COLO829 (cell line): Measurements from ENCODE around the gene GPR78.

Experiments used
- DNase-seq: peaks from one replicate; pipeline ENCODE4 v3.0.0; 2012; ENCODE audit warnings: low spot score

Gene GPR78, protein sequence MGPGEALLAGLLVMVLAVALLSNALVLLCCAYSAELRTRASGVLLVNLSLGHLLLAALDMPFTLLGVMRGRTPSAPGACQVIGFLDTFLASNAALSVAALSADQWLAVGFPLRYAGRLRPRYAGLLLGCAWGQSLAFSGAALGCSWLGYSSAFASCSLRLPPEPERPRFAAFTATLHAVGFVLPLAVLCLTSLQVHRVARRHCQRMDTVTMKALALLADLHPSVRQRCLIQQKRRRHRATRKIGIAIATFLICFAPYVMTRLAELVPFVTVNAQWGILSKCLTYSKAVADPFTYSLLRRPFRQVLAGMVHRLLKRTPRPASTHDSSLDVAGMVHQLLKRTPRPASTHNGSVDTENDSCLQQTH

GRCh38 chr4:8580321-8581093, at the start of gene GPR78:
GPR78 (plus strand) TSS chr4:8580392; CDS start chr4:8580983, 591 bp downstream.
- no peak for DNase-seq

DNA sequence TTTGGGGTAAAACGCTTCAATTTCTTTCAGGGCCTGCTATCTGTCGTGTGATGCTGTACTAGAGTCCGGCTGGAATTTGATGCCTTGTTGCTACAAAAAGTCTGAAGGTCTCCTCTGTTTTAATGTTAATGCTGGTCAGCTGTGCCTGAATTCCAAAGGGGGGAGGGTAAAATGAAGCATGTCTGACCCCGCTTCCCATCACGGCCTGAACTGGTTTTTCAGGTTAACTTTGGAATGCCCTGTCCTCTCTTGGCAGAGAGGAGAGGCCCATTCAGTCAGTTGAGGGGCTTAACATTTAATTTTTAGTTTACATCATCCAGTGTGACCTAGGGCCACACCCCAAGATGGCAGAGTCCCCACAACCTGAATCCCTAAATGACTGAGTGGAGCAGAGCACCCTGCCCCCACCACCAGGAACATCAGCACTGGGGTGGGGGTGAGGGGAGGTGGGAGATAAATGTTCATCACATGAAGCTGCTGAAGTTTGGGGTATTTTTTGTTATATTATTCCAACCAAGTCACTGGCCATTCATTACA, 47.9 kb upstream of the GPR78 start:
- DNase-seq: no peak

DNA sequence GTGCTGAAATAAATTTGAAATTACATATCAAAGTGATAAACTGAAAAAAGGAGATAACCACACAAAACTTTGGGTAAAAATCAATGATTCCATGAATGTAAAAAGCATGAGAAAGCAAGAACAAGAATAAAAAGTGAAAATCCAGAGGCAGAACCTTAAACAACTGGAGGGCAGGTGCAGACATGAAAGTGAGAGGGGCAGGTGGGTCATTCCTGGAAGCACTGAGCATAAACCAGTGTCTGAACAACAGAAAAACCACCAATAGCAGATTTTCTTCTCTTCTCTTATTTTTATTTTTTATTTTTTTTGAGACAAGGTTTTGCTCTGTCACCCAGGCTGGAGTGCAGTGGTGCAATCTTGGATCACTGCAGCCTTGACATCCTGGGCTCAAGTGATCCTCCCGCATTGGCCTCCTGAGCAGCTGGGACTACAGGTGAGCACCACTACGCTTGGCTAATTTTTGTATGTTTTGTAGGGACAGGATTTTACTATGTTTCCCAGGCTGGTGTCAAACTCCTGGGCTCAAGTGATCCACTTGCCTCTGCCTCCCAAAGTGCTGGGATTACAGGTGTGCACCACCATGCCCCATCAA, 46.8 kb upstream of the GPR78 start:
- DNase-seq: no peak

GRCh38 chr4:8534129-8534528, 46.1 kb upstream of the GPR78 start:
- no peak for DNase-seq

DNA sequence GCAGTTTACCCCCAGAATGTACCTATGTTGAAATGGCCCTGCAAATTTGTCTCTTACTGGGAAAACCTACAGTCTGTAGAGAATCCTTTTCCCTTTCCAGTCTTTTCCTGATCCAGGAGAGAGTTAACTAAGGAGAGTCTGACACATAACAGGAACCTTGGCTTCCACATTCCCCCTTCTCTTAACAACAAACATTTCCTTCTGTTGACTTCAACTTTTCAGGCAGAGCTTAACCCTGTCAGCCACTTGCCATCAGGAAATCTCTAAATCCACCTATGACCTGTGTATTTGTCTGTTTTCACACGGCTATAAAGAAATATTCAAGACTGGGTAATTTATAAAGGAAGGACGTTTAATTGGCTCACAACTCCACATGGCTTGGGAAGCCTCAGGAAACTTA, 45.6 kb upstream of the GPR78 start:
- DNase-seq: no peak

GRCh38 chr4:8536467-8536866, 43.7 kb upstream of the GPR78 start:
- no peak for DNase-seq

DNA sequence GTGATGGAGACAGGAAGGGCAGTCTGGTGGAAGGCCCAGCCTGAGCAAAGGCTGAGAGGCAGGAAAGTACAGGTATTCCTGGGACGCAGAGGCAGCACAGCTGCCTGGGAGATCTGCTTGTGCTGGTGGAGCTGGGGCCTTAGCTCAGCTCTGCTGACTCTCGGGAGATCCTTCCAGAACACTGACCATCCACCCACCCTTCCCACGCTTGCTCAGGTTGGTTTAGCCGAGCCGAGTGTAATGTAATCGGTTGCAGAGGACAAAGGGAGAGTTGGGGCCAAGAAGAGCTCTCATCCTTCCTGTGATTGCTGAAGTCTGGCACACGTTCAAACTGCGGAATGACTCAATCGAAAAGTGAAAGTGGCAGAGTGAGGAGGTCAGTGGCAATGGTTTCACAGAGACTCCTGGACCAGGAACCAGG, 43.1 kb upstream of the GPR78 start:
- DNase-seq: peak; percentile 59

GRCh38 chr4:8538076-8538702, 42.0 kb upstream of the GPR78 start:
- DNase-seq: no peak

- no peak for DNase-seq
These were observed 41.3 kb upstream of the GPR78 start for GRCh38 chr4:8538703-8539567.

- DNase-seq: no peak
These were observed 40.5 kb upstream of the GPR78 start for GRCh38 chr4:8539661-8540060.

DNA sequence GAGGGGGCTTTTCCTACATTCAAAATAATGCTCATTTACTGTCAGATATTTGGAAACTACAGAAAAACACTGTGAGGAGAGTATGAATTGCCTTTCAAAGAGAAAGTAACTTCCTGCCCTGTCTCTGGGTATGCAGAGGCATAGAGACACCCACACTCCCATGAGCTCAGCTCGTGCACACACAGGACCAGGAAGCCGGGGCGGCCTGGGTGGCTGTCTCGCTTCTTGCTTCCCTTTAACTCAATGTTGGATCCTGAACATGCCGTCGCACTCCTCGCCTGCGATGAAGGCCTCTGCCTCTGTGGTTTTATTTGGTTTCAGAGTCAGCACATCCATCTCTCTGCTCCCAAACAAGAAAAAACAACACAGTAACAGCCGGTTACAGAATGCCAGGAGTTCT, 40.1 kb upstream of the GPR78 start:
- no peak for DNase-seq

GRCh38 chr4:8540586-8540985, 39.6 kb upstream of the GPR78 start:
- no peak for DNase-seq

- DNase-seq: no peak
These were observed 39.2 kb upstream of the GPR78 start for GRCh38 chr4:8540991-8541390.

DNA sequence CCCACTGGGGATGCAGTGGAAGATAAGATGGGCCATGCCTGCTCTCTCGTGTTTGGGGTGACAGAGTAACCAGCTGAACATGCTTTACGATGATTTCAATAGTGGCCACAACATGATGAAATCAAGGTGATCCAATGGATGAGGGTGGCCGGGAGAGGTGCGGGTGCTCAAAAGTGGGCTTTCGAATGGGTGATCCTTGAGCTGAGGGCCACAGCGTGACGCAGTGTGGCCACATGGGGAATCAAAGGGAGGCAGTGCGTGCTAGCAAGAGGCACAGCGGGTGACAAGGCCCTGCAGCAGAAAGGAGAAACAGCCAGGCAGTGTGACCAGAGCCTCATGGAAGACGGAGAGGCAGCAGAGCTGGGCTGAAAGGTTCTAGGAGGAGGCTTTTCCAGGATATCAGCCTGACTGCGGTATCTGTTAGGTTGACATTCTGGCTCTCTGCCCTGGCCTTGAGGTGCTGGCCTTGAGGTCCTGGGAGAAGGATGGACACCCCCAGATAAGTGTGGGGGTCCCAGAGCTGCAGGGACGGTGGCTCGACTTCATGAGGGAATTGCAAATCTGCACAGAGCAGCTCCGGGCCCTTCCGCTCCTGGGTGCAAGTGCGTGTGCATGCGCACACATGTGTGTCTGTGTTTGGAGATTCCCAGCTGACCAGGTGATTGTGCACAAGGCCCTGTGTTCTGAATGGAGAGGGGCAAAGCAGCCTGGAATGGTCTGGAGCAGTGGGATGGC, 38.0 kb upstream of the GPR78 start:
- no peak for DNase-seq

DNA sequence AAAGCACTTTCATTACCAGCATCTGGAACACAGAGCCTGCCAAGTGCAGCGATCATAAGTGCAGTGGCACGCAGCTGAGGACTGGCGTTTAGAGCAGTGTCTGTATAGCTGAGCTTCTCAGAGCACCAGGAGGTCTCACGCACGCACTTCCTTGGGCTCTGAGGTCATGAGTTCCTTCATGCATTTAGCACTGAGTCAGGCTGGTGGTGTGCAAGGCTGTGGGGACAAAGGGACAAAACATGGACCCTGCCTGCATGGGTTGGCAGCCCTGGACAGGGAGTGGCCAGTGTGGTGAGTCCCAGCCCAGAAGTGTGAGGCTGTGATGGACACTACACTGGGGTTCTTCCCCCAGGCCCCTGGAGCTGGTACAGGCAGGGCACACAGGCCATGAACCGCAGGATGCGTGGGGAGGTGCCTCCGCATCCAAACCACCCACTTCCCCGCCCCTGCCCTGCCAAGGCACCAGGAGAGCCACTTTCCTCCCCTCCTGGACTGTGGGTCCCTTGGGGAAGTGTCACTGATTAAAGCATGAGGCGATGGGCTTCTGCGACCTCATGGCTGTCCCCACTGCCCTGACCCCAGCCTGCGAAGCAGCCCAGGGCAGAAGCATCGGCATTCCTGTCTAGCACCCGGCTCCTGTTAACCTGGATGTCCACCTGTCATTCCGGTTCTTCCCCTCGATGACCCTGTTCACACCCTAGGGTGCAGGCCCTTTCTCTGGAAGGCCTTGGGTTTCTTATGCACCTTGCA, 37.2 kb upstream of the GPR78 start:
- DNase-seq: no peak

GRCh38 chr4:8543623-8544022, 36.6 kb upstream of the GPR78 start:
- no peak for DNase-seq

- DNase-seq: no peak
These were observed 35.9 kb upstream of the GPR78 start for GRCh38 chr4:8544282-8544681.

DNA sequence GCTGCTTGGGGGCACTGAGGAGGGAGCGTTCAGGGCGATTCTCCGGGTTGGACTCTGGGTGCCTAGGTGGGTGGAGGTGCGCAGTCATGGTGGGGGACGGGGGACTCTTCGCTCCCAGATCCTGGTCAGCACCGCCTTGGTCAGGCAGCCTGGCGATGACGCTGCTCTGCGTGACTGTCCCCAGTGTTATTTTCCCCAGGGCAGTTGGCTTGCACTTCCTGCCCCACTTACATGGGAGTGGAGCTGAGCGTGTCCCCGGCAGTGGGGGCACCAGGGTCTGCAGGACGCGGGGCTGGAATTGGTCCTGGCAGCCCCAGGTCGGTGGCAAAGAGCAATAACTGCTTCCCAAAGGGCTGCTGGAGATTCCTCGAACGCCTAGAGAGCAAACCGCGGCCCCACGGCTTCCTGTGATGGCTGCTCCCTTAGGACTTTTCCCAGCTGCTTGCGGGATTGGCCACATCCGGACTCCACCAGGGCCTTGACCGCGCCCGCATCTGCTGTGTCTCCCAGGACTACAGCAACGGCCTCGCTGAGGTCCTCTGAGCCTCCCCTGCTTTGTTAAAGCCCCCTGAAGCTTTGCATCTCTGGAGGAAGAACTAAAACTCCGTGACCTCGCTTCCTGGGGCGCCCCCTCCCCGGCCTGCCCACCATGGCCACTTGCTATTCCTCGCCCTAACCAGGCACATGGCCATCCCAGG, 35.3 kb upstream of the GPR78 start:
- DNase-seq: no peak

DNA sequence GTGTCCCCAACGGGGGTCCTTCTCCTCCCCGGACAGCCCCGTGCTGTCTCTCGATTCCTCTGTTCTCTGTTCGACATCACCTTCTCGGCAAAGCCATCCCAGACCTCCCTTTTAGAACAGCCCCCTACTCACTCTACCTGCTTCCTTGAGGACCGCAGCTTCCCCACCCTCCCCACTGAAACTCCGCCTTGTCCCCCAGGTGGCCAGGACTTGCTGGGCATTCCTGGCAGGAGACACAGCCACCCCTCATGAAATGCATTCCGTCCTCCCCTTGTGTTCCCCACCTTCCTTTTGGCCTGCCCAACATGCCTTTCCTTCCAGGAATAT, 34.8 kb upstream of the GPR78 start:
- no peak for DNase-seq

DNA sequence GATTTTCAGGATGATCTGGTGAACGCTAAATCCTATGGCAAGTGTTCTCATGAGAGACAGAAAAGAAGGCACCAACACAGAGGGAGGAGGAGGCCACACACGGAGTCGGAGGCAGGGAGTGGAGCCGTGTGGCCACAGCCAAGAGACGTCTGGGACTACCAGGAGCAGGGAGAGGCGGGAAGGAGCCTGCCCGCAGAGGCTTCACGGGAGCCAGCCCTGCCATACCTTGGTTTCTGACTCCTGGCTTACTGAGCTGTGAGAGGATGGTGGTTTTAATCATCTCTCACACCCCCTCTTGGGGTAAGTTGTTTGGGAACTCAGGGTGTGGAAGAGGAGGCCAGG, 33.5 kb upstream of the GPR78 start:
- DNase-seq: no peak
